HCT116 (cell line): Measurements from ENCODE around the gene UNC50. TPM values are rescaled to one million over a fixed set of nuclear protein-coding genes. Genes with fewer than 3 reads are reported as not detected.

ENCODE experiments used
- ATAC-seq: fragments of 200-7000 bp; cut with Tn5 transposase; 2 replicates; pipeline ENCODE4 v1.9.1; 2020; ENCODE audit warnings: mild to moderate bottlenecking, moderate library complexity
- BruUV-seq: library from RNA; stranded (reverse); fragments of 400-500 nt; replicated peaks from 2 replicates; lab custom pipeline; 2021; lab: Mats Ljungman, UMichigan
- CTCF ChIA-PET: fragments of 300-600 bp; sonication (Branson Sonifier 250); formaldehyde crosslinking; loops from one replicate; lab custom pipeline; 2021; ENCODE audit warnings: antibody characterized with exemption; lab: Charles Lee
- POLR2A ChIA-PET: fragments of 300-600, 350-600 bp; sonication (Branson Sonifier 250); formaldehyde crosslinking; loops from one replicate; lab custom pipeline; 2021; ENCODE audit warnings: antibody characterized with exemption; lab: Charles Lee
- RAD21 ChIA-PET, 2 experiments: fragments of 300-600 bp; sonication (Branson Sonifier 250); formaldehyde crosslinking; loops; one replicate each; lab custom pipeline; 2023; ENCODE audit warnings: low total read pairs in 2 of 2; ENCODE audit not compliant: uncharacterized antibody in 2 of 2, unreplicated experiment in 2 of 2, low non-redundant PET in 1 of 2; lab: Charles Lee
- DNase-seq: peaks from one replicate; pipeline ENCODE4 v3.0.0-alpha.2; 2010; ENCODE audit warnings: low read depth, low spot score
- H2AFZ ChIP-seq: fragments of 200-600 bp; shearing (Covaris generic), sonication (generic); 2 replicates; pipeline ENCODE4 v1.6.1; 2017; ENCODE audit warnings: low read depth, mixed run types, mixed read lengths, antibody characterized with exemption, low read length; ENCODE audit not compliant: poor library complexity, severe bottlenecking
- H3K27ac ChIP-seq: 2 replicates; pipeline ENCODE4 v1.5.1; 2012; ENCODE audit warnings: low read depth, low read length
- H3K27me3 ChIP-seq: fragments of 200-600 bp; sonication (generic); 2 replicates; pipeline ENCODE4 v1.6.1; 2016; ENCODE audit warnings: mixed run types, low read length, mixed read lengths; ENCODE audit not compliant: insufficient read depth
- H3K36me3 ChIP-seq, 2 experiments: fragments of 200-500 bp in 1 of 2; fragments of 200-600 bp in 1 of 2; sonication (Bioruptor generic) in 1 of 2; sonication (generic) in 1 of 2; 2 replicates each; pipeline versions ENCODE4 v1.5.1 to v1.6.1; 2014 to 2016; ENCODE audit warnings: low read length in 2 of 2, inconsistent platforms in 1 of 2, mixed read lengths in 1 of 2, mixed run types in 1 of 2; ENCODE audit not compliant: insufficient read depth in 2 of 2, control insufficient read depth in 1 of 2
- H3K4me1 ChIP-seq, 2 experiments: fragments of 200-600 bp in 1 of 2; sonication (generic) in 1 of 2; 2 replicates each; pipeline versions ENCODE4 v1.5.1 to v1.6.1; 2012 to 2017; ENCODE audit warnings: low read length in 2 of 2, inconsistent platforms in 1 of 2, mild to moderate bottlenecking in 1 of 2, mixed read lengths in 1 of 2, mixed run types in 1 of 2, moderate library complexity in 1 of 2; ENCODE audit not compliant: insufficient read depth in 2 of 2, control insufficient read depth in 1 of 2
- H3K4me2 ChIP-seq: fragments of 200-600 bp; sonication (generic); 2 replicates; pipeline ENCODE4 v1.6.1; 2017; ENCODE audit warnings: mixed run types, low read length, mixed read lengths
- H3K4me3 ChIP-seq, 2 experiments: fragments of 200-600 bp in 1 of 2; sonication (generic) in 1 of 2; replicated peaks in 1 of 2; 2 replicates each; pipeline ENCODE4 v1.5.1; 2011 to 2016; ENCODE audit warnings: low read length in 2 of 2, control low read depth in 1 of 2, low read depth in 1 of 2, mild to moderate bottlenecking in 1 of 2, mixed read lengths in 1 of 2, mixed run types in 1 of 2
- H3K79me2 ChIP-seq: fragments of 200-600 bp; sonication (generic); 2 replicates; pipeline ENCODE4 v1.6.1; 2017; ENCODE audit warnings: mild to moderate bottlenecking, mixed run types, low read length, moderate library complexity, mixed read lengths; ENCODE audit not compliant: insufficient read depth
- H3K9ac ChIP-seq: fragments of 200-600 bp; sonication (generic); 2 replicates; pipeline ENCODE4 v1.6.1; 2016; ENCODE audit warnings: low read length, mixed read lengths
- H3K9me2 ChIP-seq: fragments of 200-600 bp; sonication (generic), shearing (Covaris generic); 2 replicates; pipeline ENCODE4 v1.6.1; 2017; ENCODE audit warnings: mixed run types, mild to moderate bottlenecking, moderate library complexity; ENCODE audit not compliant: insufficient read depth
- H3K9me3 ChIP-seq, 2 experiments: fragments of 200-500 bp in 1 of 2; fragments of 200-600 bp in 1 of 2; sonication (Bioruptor generic) in 1 of 2; sonication (generic) in 1 of 2; 2 replicates each; pipeline ENCODE4 v1.6.1; 2014 to 2017; ENCODE audit warnings: low read length in 2 of 2, mixed read lengths in 2 of 2, inconsistent platforms in 1 of 2, low read depth in 1 of 2, mild to moderate bottlenecking in 1 of 2, mixed run types in 1 of 2, moderate library complexity in 1 of 2; ENCODE audit not compliant: control insufficient read depth in 1 of 2, insufficient read depth in 1 of 2
- H4K20me1 ChIP-seq: fragments of 200-600 bp; sonication (generic), shearing (Covaris generic); 2 replicates; pipeline ENCODE4 v1.6.1; 2017; ENCODE audit warnings: mixed run types, mild to moderate bottlenecking, moderate library complexity; ENCODE audit not compliant: insufficient read depth
- CBX3 ChIP-seq: IDR thresholded peaks from 2 replicates; pipeline ENCODE4 v1.6.1; 2012; ENCODE audit warnings: low read depth
- EGR1 ChIP-seq: IDR thresholded peaks from 2 replicates; pipeline ENCODE4 v1.6.1; 2012; ENCODE audit warnings: low read depth
- ELF1 ChIP-seq: IDR thresholded peaks from 2 replicates; pipeline ENCODE4 v1.6.1; 2012; ENCODE audit warnings: low read depth, borderline replicate concordance
- EZH2phosphoT487 ChIP-seq: fragments of 200-600 bp; IDR thresholded peaks from 2 replicates; pipeline ENCODE4 v1.6.1; 2018; ENCODE audit warnings: antibody characterized with exemption, borderline replicate concordance
- JUND ChIP-seq: IDR thresholded peaks from 2 replicates; pipeline ENCODE4 v1.6.1; 2012
- POLR2A ChIP-seq: IDR thresholded peaks from 2 replicates; pipeline ENCODE4 v1.7.0; 2011; ENCODE audit warnings: borderline replicate concordance; ENCODE audit not compliant: insufficient read depth, insufficient read length; ENCODE audit errors: extremely low read depth
- POLR2AphosphoS5 ChIP-seq: IDR thresholded peaks from 2 replicates; pipeline ENCODE4 v1.6.1; 2011; ENCODE audit warnings: mild to moderate bottlenecking, low read depth, low read length, moderate library complexity
- SIN3A ChIP-seq: IDR thresholded peaks from 2 replicates; pipeline ENCODE4 v1.6.1; 2012; ENCODE audit warnings: low read depth
- SP1 ChIP-seq: IDR thresholded peaks from 2 replicates; pipeline ENCODE4 v1.6.1; 2012; ENCODE audit warnings: low read depth
- SRF ChIP-seq: IDR thresholded peaks from 2 replicates; pipeline ENCODE4 v1.6.1; 2012; ENCODE audit warnings: low read depth
- TCF7L2 ChIP-seq: IDR thresholded peaks from 2 replicates; pipeline ENCODE4 v1.7.0; 2011; ENCODE audit warnings: borderline replicate concordance, inconsistent platforms; ENCODE audit not compliant: insufficient read depth, insufficient read length; ENCODE audit errors: extremely low read depth
- ZNF274 ChIP-seq: fragments of 200-500 bp; sonication (Bioruptor generic); IDR thresholded peaks from 2 replicates; pipeline ENCODE4 v1.6.1; 2014; ENCODE audit warnings: mild to moderate bottlenecking, low read depth, low read length, inconsistent platforms
- intact Hi-C: fragments of 100-400 bp; cut with micrococcal nuclease; formaldehyde crosslinking; loops from 2 replicates; pipeline ENCODE4 v1.10.0; 2022
- total RNA-seq: library from RNA; stranded (reverse); gene quantifications from one replicate; pipeline ENCODE4 v1.2.1, GENCODE V29; 2021; ENCODE audit not compliant: unreplicated experiment
- TF ChIP-seq, protein P1 (sequence below), 3 experiments: fragments of 200-600 bp in 1 of 3; sonication (generic) in 1 of 3; IDR thresholded peaks in 2 of 3; conservative IDR thresholded peaks in 1 of 3; 2 replicates each; pipeline ENCODE4 v1.5.1; 2012 to 2017; ENCODE audit warnings: low read depth in 2 of 3, low read length in 2 of 3, antibody characterized with exemption in 1 of 3, borderline replicate concordance in 1 of 3, control low read depth in 1 of 3, mild to moderate bottlenecking in 1 of 3, mixed read lengths in 1 of 3, mixed run types in 1 of 3, moderate library complexity in 1 of 3; ENCODE audit not compliant: insufficient read depth in 1 of 3
- TF ChIP-seq, protein P2 (sequence below): IDR thresholded peaks from 2 replicates; pipeline ENCODE4 v1.6.1; 2012
- TF ChIP-seq, protein P3 (sequence below): IDR thresholded peaks from 2 replicates; pipeline ENCODE4 v1.6.1; 2011; ENCODE audit warnings: mild to moderate bottlenecking, low read length, moderate library complexity; ENCODE audit not compliant: insufficient replicate concordance; ENCODE audit errors: extremely low read depth

Gene UNC50
- total RNA-seq, 1 experiment from 2014 or later = 33.0 TPM

DNA sequence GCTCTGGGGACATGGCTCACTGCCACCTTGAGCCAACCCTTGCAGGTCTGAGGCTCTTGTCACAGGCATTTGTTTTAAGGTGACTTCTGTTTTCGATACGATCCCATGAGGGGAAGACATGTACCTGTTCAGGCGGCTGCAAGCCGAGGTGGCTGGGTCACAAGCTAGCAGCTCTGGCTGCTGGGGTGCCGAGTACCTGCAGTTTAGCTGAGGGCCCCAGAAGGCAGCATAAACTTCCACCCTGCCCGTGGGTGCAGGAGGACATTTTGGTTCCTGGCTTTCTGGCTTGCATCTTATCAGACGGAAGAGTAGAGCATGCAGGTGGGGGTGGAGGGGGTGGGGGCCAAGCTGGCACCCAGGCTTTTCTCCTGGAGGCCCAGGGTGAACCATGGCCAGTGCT, 28.5 kb upstream of the UNC50 start:
- TF ChIP-seq ZNF274 (no peak), EGR1 (no peak), ELF1 (no peak), SP1 (no peak), POLR2A (no peak), EZH2phosphoT487 (no peak), SIN3A (no peak), CBX3 (no peak), POLR2AphosphoS5 (no peak), JUND (no peak), SRF (no peak), TCF7L2 (no peak)
- TF ChIP-seq, protein P1, sequence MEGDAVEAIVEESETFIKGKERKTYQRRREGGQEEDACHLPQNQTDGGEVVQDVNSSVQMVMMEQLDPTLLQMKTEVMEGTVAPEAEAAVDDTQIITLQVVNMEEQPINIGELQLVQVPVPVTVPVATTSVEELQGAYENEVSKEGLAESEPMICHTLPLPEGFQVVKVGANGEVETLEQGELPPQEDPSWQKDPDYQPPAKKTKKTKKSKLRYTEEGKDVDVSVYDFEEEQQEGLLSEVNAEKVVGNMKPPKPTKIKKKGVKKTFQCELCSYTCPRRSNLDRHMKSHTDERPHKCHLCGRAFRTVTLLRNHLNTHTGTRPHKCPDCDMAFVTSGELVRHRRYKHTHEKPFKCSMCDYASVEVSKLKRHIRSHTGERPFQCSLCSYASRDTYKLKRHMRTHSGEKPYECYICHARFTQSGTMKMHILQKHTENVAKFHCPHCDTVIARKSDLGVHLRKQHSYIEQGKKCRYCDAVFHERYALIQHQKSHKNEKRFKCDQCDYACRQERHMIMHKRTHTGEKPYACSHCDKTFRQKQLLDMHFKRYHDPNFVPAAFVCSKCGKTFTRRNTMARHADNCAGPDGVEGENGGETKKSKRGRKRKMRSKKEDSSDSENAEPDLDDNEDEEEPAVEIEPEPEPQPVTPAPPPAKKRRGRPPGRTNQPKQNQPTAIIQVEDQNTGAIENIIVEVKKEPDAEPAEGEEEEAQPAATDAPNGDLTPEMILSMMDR (IDR thresholded peaks at IDR 0.05 in 2 of 3, conservative IDR thresholded peaks at IDR 0.05 in 1 of 3; ENCODE audit: borderline replicate concordance in 1 of 3, insufficient read depth in 1 of 3, low read depth in 2 of 3, low read length in 2 of 3) = no peak
- TF ChIP-seq, protein P2, sequence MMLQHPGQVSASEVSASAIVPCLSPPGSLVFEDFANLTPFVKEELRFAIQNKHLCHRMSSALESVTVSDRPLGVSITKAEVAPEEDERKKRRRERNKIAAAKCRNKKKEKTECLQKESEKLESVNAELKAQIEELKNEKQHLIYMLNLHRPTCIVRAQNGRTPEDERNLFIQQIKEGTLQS = no peak
- TF ChIP-seq, protein P3, sequence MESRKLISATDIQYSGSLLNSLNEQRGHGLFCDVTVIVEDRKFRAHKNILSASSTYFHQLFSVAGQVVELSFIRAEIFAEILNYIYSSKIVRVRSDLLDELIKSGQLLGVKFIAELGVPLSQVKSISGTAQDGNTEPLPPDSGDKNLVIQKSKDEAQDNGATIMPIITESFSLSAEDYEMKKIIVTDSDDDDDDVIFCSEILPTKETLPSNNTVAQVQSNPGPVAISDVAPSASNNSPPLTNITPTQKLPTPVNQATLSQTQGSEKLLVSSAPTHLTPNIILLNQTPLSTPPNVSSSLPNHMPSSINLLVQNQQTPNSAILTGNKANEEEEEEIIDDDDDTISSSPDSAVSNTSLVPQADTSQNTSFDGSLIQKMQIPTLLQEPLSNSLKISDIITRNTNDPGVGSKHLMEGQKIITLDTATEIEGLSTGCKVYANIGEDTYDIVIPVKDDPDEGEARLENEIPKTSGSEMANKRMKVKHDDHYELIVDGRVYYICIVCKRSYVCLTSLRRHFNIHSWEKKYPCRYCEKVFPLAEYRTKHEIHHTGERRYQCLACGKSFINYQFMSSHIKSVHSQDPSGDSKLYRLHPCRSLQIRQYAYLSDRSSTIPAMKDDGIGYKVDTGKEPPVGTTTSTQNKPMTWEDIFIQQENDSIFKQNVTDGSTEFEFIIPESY = no peak
- RAD21 ChIA-PET = no interaction called here
- no peaks in the 10 kb centered on the region for H3K4me1 ChIP-seq
- DNase-seq = no peak
- H2AFZ ChIP-seq = no peak overlapping the region
- intact Hi-C loops = loop anchor here (1.0 kb wide), 1 partner anchor 42 kb away; no protein-coding TSS in a partner anchor
- H3K4me2 ChIP-seq = no peak overlapping the region
- H4K20me1 ChIP-seq = no peaks in the 10 kb centered on the region
- no peak overlapping the region for H3K4me3 ChIP-seq
- POLR2A ChIA-PET = no interaction called here
- CTCF ChIA-PET = no interaction called here
- no peak for ATAC-seq
- H3K9me3 ChIP-seq = no peaks in the 10 kb centered on the region
- H3K9ac ChIP-seq = no peak overlapping the region
- H3K9me2 ChIP-seq = no peaks in the 10 kb centered on the region
- H3K79me2 ChIP-seq = no peaks in the 10 kb centered on the region
- H3K27me3 ChIP-seq = no peaks in the 10 kb centered on the region
- no peaks in the 10 kb centered on the region for H3K36me3 ChIP-seq
- no TSS peak for BruUV-seq
- H3K27ac ChIP-seq = no peak overlapping the region
